GM10266 (cell line): ENCODE results near the gene IFIT1.

Source experiments
- DNase-seq: peaks from one replicate; pipeline ENCODE4 v3.0.0; 2012; ENCODE audit errors: extremely low spot score
- CTCF ChIP-seq: IDR thresholded peaks from 2 replicates; pipeline ENCODE4 v1.5.1; 2012; ENCODE audit warnings: mild to moderate bottlenecking, low read depth; ENCODE audit not compliant: control insufficient read depth, insufficient read depth; ENCODE audit errors: missing control alignments

Gene IFIT1

GRCh38 chr10:89454561-89455347, 62.3 kb downstream of the IFIT1 start:
- DNase-seq: no peak
- no peak for TF ChIP-seq CTCF
